CD4-positive, alpha-beta T cell treated with Interleukin-15 for 4 hours (primary cell): Measurements from ENCODE around the gene EME2.
A peak's percentile ranks its signal among the peaks of the same experiment; 100 is the strongest.
"Not testable (repeated sequence)": the region's sequence is repeated elsewhere in the genome, so short reads cannot be mapped to it uniquely, and the experiment has no call there.

Experiments
- DNase-seq: peaks from one replicate; pipeline ENCODE4 v3.0.0-alpha.2; 2020; ENCODE audit warnings: low spot score

Gene EME2

GRCh38 chr16:1791256-1791942 lies 18.8 kb downstream of the EME2 start:
- no peak for DNase-seq

- no peak for DNase-seq
These were observed 19.6 kb downstream of the EME2 start for GRCh38 chr16:1791943-1792812.

GRCh38 chr16:1792836-1793577 lies 20.4 kb downstream of the EME2 start:
- no peak for DNase-seq

DNA sequence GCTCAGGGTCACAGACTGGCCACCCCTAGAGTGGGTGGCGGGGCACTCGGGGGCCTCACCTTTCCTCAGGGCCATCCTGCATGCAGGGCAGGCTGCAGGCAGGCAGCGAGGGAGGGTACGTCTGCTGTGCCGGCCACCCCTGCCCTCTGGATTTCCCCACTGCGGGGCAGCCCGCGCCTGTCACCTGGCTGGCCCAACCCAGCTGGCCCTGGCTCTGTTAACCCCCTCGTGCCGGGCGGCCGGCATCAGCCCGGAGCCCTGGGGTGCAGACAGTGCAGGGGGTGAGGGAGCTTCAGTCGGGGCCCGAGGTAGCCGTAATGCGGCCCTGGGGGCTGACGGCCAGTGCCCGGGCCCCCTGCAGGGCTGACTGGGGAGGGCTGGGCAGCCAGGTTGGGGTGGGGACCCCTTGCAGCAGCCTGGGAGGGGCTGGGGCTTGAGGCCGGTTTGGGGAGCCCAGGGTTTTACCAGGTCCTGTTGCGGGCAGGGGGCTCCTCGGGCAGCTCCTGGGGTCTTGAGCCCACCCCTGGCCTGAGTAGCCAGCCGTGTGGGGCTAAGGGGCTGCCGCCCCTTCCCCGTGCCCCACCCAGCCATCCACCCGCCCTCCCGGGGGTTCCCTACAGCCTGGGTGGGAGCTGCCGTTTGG lies 21.1 kb downstream of the EME2 start, which contains the start of gene IGFALS:
Gene IGFALS, minus strand, starts transcription at position 128 of the 643 bp plus-strand sequence. Its CDS starts 53 bp downstream, at position 75.
- DNase-seq: no peak

DNA sequence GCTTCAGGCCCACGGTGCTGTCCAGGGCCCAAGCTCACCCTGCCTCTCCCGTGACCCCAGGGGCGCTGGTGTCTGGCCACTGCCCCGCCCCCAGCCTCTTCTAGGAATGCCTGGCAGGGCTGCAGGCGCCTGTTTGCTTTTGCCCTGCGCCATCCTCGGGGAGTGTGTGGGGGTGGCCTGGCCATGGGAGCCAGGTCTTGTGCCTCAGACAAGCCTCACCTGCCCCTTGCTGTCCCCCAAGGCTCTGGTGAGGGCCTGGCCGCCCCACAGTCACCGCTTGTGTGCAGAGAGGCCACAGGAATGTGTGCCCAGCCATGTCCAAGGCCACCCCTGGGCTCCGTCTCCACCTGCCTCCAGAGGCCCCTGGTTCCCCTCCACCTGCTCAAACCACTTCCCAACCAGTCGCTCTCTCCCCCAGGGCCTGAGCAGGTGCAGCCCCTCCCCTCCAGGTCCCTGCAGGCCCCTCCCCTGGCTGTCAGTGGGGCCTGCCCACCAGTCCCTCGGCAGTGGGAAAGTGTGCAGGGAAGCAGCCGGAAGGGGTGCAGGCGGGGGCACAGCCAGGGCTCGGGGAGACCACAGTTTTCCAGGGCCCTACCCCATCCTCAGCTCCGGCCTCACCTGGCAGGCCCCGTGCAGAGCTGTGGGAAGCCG lies 21.7 kb downstream of the EME2 start:
- no peak for DNase-seq

DNA sequence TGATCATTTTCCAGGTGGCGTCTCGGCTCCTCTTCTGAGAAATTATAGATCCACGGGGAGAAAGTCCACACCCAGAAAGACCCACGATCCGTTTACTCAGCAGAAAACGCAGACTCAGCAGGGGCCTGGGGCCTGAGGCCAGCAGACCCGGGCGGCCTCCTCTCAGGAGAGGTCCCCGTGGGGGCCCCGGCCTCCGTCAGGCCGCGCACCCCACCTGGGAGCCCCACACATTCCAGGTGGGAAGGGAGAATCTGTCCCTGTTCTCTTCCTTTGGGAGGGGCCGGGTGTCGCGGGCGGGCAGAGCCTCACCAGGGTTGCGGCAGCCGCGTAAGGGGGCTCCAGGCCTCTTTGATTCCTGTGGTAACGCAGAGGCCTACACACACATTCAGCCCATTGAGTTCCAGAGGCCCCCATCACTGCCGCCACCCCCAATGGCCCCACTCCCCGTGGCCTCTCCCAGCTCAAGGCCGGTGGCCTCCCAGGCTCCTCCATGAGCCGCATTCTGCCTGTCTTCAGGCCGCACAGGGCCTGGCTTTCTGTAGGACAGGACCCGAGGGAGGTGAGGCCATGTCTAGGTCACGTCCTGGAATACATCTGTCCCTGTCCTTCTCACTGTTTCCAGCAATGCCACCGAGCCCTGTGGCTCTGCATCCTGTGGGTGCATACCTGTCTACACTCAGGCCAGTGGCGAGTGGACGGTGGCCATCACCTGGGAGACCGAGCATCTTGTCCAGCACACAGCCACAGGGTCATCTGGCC lies 22.5 kb downstream of the EME2 start:
- no peak for DNase-seq

GRCh38 chr16:1799263-1799662 lies 26.7 kb downstream of the EME2 start:
- DNase-seq: not testable (repeated sequence)

GRCh38 chr16:1800701-1801100 lies 28.1 kb downstream of the EME2 start:
- no peak for DNase-seq

DNA sequence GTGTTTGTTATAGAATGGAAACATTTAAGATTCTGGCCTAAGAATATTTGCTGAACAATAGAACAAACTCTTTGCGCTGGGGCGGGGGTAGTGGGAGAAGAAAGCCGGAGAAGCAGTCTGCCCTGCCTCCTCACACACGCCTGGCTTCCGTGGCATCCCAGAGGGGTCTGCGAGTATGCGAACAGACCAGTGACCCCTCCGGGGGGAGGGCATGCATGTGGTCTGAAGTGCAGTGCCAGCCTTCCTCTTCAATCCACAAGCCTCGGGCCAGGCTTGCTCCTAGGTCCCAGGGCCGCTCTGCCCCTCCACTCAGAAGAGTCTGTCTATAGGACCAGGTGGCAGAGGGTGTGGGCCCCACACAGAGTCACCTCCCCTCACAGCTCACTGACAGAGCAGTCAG lies 35.0 kb downstream of the EME2 start:
- no peak for DNase-seq

DNA sequence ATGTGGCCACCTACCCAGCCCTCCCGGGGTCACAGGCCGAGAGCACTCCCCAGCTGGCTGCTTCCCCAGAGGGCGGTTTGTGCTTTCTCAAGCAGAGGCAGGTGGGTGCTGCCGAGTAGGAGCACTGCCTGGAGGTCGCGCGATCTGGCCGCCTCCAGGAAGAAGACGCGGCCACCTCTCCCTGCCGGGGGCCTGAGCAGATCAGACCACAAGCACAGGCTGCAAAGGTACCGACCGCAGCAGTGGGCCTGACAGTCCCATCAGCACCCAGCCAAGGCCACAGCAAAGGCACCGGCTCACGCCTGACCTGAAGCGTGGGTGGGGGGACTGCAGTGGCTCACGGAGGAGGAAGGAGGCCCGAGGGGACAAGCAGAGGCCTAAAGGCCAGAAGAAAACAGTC lies 36.1 kb downstream of the EME2 start:
- no peak for DNase-seq

- DNase-seq: no peak
These were observed 36.7 kb downstream of the EME2 start for GRCh38 chr16:1809281-1809801.

- no peak for DNase-seq
These were observed 37.5 kb downstream of the EME2 start for GRCh38 chr16:1810106-1810505.

DNA sequence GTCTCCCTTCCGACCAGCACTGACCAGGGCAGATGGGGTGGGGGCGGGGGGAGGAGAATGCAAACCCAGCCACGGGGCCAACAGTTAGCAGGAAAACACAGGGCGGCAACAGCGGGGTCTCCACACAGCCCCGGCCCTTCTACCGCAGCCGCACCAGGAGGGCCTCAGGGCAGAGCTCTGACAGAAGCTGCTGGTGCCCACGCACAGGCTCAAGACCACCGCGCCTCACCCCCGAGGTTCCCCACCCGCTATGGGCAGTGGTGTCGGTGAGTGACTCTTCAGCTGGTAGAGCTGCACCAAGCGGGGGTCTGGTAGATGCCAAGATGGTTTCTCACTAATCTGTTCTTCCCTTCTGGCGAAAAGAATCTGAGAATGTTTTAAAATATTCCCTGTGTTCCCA lies 37.9 kb downstream of the EME2 start:
- no peak for DNase-seq

DNA sequence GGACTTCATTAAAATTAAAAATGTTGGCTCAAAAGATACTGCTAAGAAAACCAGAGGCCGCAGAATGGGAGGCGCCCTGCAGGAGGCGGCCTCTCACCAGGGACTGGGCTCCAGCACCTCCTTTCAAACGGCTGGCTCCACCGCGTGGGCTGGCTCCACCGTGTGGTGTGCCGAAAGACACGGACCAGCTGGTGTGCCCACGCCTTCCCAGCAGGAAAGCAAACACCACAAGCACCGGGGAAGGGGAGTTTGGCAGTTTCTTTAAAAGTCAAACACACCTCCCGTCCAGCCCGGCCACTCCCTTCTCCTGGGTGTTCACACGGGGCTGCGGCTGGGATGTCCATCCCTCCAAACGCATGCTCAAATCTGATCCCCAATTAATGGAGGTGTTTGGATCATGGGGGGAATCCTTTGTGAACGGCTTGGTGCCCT lies 40.1 kb downstream of the EME2 start:
- DNase-seq: peak; percentile 17

GRCh38 chr16:1815461-1815860 lies 42.9 kb downstream of the EME2 start:
- DNase-seq: no peak

- no peak for DNase-seq
These were observed 44.0 kb downstream of the EME2 start for GRCh38 chr16:1816396-1817275.

DNA sequence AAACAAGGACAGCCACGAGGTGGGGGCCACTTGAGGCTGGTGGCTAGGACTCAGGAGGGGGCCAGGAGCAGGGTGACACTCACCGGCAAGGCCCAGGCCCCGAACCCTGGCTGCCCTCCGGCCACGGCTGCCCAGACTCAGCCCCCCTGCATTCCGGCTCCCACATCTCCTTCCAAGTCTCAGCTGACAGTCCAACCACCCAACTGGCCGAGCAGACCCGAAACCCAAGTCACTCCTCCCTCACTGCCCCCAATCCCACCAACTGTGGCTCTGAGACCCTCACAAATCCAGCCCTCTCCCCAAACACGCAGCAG lies 44.6 kb downstream of the EME2 start:
- DNase-seq: no peak

GRCh38 chr16:1817716-1818115 lies 45.1 kb downstream of the EME2 start:
- no peak for DNase-seq

- no peak for DNase-seq
These were observed 45.7 kb downstream of the EME2 start for GRCh38 chr16:1818204-1818872.
